ENCODE results near the gene ATXN10.

The ATXN10 gene

GRCh38 chr22:45878051-45878781, 206.6 kb downstream of the ATXN10 start:
- DNase-seq (ENCODE audit: low spot score): no peak

GRCh38 chr22:45878901-45879551, 207.4 kb downstream of the ATXN10 start:
- DNase-seq (ENCODE audit: low spot score): no peak

GRCh38 chr22:45879552-45879949, 207.9 kb downstream of the ATXN10 start:
- no peak for DNase-seq (ENCODE audit: low spot score)

- no peak for DNase-seq (ENCODE audit: low spot score)
Measured at GRCh38 chr22:45880091-45880715, 208.6 kb downstream of the ATXN10 start.

GRCh38 chr22:45880716-45881523, 209.3 kb downstream of the ATXN10 start:
- no peak for DNase-seq (ENCODE audit: low spot score)

GRCh38 chr22:45881524-45881875, 209.9 kb downstream of the ATXN10 start:
- DNase-seq (ENCODE audit: low spot score): no peak

GRCh38 chr22:45882881-45883810, 211.5 kb downstream of the ATXN10 start:
- DNase-seq (ENCODE audit: low spot score): no peak

GRCh38 chr22:45883811-45884170, 212.2 kb downstream of the ATXN10 start:
- DNase-seq (ENCODE audit: low spot score): no peak

GRCh38 chr22:45884201-45885062, 212.8 kb downstream of the ATXN10 start:
- DNase-seq (ENCODE audit: low spot score): no peak

GRCh38 chr22:45885171-45885840, 213.7 kb downstream of the ATXN10 start:
- DNase-seq (ENCODE audit: low spot score): no peak

- DNase-seq (ENCODE audit: low spot score): no peak
Measured at GRCh38 chr22:45885941-45886395, 214.3 kb downstream of the ATXN10 start.

GRCh38 chr22:45886540-45886939, 214.9 kb downstream of the ATXN10 start:
- no peak for DNase-seq (ENCODE audit: low spot score)

GRCh38 chr22:45887202-45888131, 215.8 kb downstream of the ATXN10 start:
- no peak for DNase-seq (ENCODE audit: low spot score)

- DNase-seq (ENCODE audit: low spot score): no peak
Measured at GRCh38 chr22:45888221-45889092, 216.8 kb downstream of the ATXN10 start.

GRCh38 chr22:45889093-45889538, 217.5 kb downstream of the ATXN10 start:
- no peak for DNase-seq (ENCODE audit: low spot score)

GRCh38 chr22:45889539-45890350, 218.1 kb downstream of the ATXN10 start:
- no peak for DNase-seq (ENCODE audit: low spot score)

GRCh38 chr22:45890351-45890635, 218.7 kb downstream of the ATXN10 start:
- DNase-seq (ENCODE audit: low spot score): no peak
